GM23248 (cell line): ENCODE results near the gene TNFRSF1B. TPM values are rescaled to one million over a fixed set of nuclear protein-coding genes. Genes with fewer than 3 reads are reported as not detected.

Experiments
- DNase-seq: peaks from one replicate; pipeline ENCODE4 v3.0.0-alpha.2; 2015
- H2AFZ ChIP-seq: fragments of 200-600 bp; sonication (generic); 2 replicates; pipeline ENCODE4 v1.6.1; 2016; ENCODE audit warnings: antibody characterized with exemption
- H3F3A ChIP-seq: fragments of 200-600 bp; sonication (generic); 2 replicates; pipeline ENCODE4 v1.6.1; 2016; ENCODE audit warnings: mild to moderate bottlenecking, antibody characterized with exemption, mixed run types; ENCODE audit not compliant: insufficient read depth
- H3K27ac ChIP-seq: fragments of 200-600 bp; sonication (generic); 2 replicates; pipeline ENCODE4 v1.5.1; 2016; ENCODE audit warnings: mild to moderate bottlenecking
- H3K27me3 ChIP-seq: fragments of 200-600 bp; sonication (generic); replicated peaks from 2 replicates; pipeline ENCODE4 v1.6.1; 2016; ENCODE audit warnings: mild to moderate bottlenecking; ENCODE audit not compliant: insufficient read depth
- H3K36me3 ChIP-seq: fragments of 200-600 bp; sonication (generic); 2 replicates; pipeline ENCODE4 v1.6.1; 2016; ENCODE audit warnings: low read depth, mild to moderate bottlenecking
- H3K4me1 ChIP-seq: fragments of 200-600 bp; sonication (generic); 2 replicates; pipeline ENCODE4 v1.6.1; 2016; ENCODE audit warnings: mild to moderate bottlenecking; ENCODE audit not compliant: insufficient read depth
- H3K4me2 ChIP-seq: fragments of 200-600 bp; sonication (generic); one replicate; pipeline ENCODE4 v1.6.1; 2016; ENCODE audit warnings: mild to moderate bottlenecking; ENCODE audit not compliant: unreplicated experiment
- H3K4me3 ChIP-seq: fragments of 200-600 bp; sonication (generic); 2 replicates; pipeline ENCODE4 v1.5.1; 2016; ENCODE audit warnings: mild to moderate bottlenecking
- H3K79me2 ChIP-seq: fragments of 200-600 bp; sonication (generic); 2 replicates; pipeline ENCODE4 v1.6.1; 2016; ENCODE audit warnings: mild to moderate bottlenecking; ENCODE audit not compliant: insufficient read depth
- H3K9ac ChIP-seq: fragments of 200-600 bp; sonication (generic); 2 replicates; pipeline ENCODE4 v1.6.1; 2016; ENCODE audit warnings: mild to moderate bottlenecking
- H3K9me2 ChIP-seq: fragments of 200-600 bp; sonication (generic); 2 replicates; pipeline ENCODE4 v1.6.1; 2016; ENCODE audit warnings: mixed run types, mild to moderate bottlenecking, moderate library complexity; ENCODE audit not compliant: insufficient read depth
- H3K9me3 ChIP-seq: fragments of 200-600 bp; sonication (generic); one replicate; pipeline ENCODE4 v1.6.1; 2017; ENCODE audit warnings: low read depth
- H4K20me1 ChIP-seq: fragments of 200-600 bp; sonication (generic); 2 replicates; pipeline ENCODE4 v1.6.0; 2016; ENCODE audit not compliant: insufficient read depth
- EZH2 ChIP-seq: fragments of 200-600 bp; sonication (generic); IDR thresholded peaks from 2 replicates; pipeline ENCODE4 v1.6.1; 2018; ENCODE audit warnings: antibody characterized with exemption, mild to moderate bottlenecking; ENCODE audit not compliant: insufficient read depth, poor library complexity, severe bottlenecking
- EZH2phosphoT487 ChIP-seq: fragments of 200-600 bp; sonication (generic); IDR thresholded peaks from 2 replicates; pipeline ENCODE4 v1.6.1; 2018; ENCODE audit warnings: antibody characterized with exemption, moderate library complexity, mild to moderate bottlenecking, low read depth; ENCODE audit not compliant: insufficient read depth
- WGBS, 2 experiments: methylation state at CpG; one replicate each; pipeline ENCODE4 v1.1.6; 2015 to 2017; ENCODE audit warnings: low lambda C conversion rate in 2 of 2, low coverage in 1 of 2; ENCODE audit errors: missing lambda C conversion rate in 2 of 2; 5-methylcytosine and 5-hydroxymethylcytosine counted together
- in situ Hi-C: fragments of 300-500 bp; cut with MboI; formaldehyde crosslinking; loops from 2 replicates; pipeline ENCODE4 v1.15.0; 2020
- polyA plus RNA-seq: library from polyadenylated mRNA; unstranded; fragments of >200 nt; fragmentation: Nextera tagmentation; extraction: Ambion mirVana; gene quantifications from 2 replicates; pipeline ENCODE4 v1.2.1, GENCODE V29; 2016
- total RNA-seq: library from RNA; depleted of rRNA; stranded (reverse); fragments of >200 nt; shearing (Covaris generic); gene quantifications from 2 replicates; pipeline ENCODE4 v1.2.3, GENCODE V29; 2014

Gene TNFRSF1B
- total and polyA plus RNA-seq, 2 experiments from 2014 or later: 1.1 to 2.9 TPM

GRCh38 chr1:12146343-12147112 is 20.3 kb upstream of the TNFRSF1B start:
- no peaks in the 10 kb centered on the region for H3K9me2 ChIP-seq
- H3K79me2 ChIP-seq: no peaks in the 10 kb centered on the region
- no peaks in the 10 kb centered on the region for H3K27me3 ChIP-seq
- no peak overlapping the region for H3K9ac ChIP-seq
- WGBS, 2 experiments: 85 to 87% methylated on average over 20 of the region's 20 CpGs
- H3K4me2 ChIP-seq: no peak overlapping the region
- no peaks in the 10 kb centered on the region for H3F3A ChIP-seq
- no peak overlapping the region for H3K4me3 ChIP-seq
- no peak overlapping the region for H2AFZ ChIP-seq
- H4K20me1 ChIP-seq: no peaks in the 10 kb centered on the region
- H3K4me1 ChIP-seq: 0 out of 2 replicates have a peak, but pooled peaks cover 3% of the 10 kb centered on the region
- no peaks in the 10 kb centered on the region for H3K36me3 ChIP-seq
- no peak overlapping the region for H3K27ac ChIP-seq
- DNase-seq: no peak
- no peak for TF ChIP-seq EZH2
- TF ChIP-seq EZH2phosphoT487: no peak
- no peaks in the 10 kb centered on the region for H3K9me3 ChIP-seq
- in situ Hi-C loops: no loop called here

- H3K4me2 ChIP-seq: no peak overlapping the region
- H4K20me1 ChIP-seq: no peaks in the 10 kb centered on the region
- in situ Hi-C loops: no loop called here
- TF ChIP-seq EZH2phosphoT487 (no peak), EZH2 (no peak)
- 92 to 93% methylated on average over 8 of the region's 8 CpGs for WGBS, 2 experiments
- H3K27me3 ChIP-seq: no peaks in the 10 kb centered on the region
- H3K27ac ChIP-seq: no peak overlapping the region
- H3K4me3 ChIP-seq: no peak overlapping the region
- H3K36me3 ChIP-seq: no peaks in the 10 kb centered on the region
- no peaks in the 10 kb centered on the region for H3K9me2 ChIP-seq
- H2AFZ ChIP-seq: no peak overlapping the region
- no peak overlapping the region for H3K9ac ChIP-seq
- no peaks in the 10 kb centered on the region for H3K79me2 ChIP-seq
- H3F3A ChIP-seq: no peaks in the 10 kb centered on the region
- DNase-seq: no peak
- 0 out of 2 replicates have a peak, but pooled peaks cover 3% of the 10 kb centered on the region for H3K4me1 ChIP-seq
- no peaks in the 10 kb centered on the region for H3K9me3 ChIP-seq
Measured at GRCh38 chr1:12147201-12147701, 19.5 kb upstream of the TNFRSF1B start.

GRCh38 chr1:12148160-12148957 is 18.4 kb upstream of the TNFRSF1B start:
- TF ChIP-seq EZH2phosphoT487: no peak
- TF ChIP-seq EZH2: no peak
- in situ Hi-C loops: no loop called here
- WGBS, 2 experiments: 85% methylated on average over 8 of the region's 8 CpGs
- H3K4me2 ChIP-seq: no peak overlapping the region
- peaks cover 8% of the 10 kb centered on the region; the same call in 1 of the 2 replicates for H3F3A ChIP-seq
- no peak overlapping the region for H3K27ac ChIP-seq
- no peaks in the 10 kb centered on the region for H3K27me3 ChIP-seq
- no peaks in the 10 kb centered on the region for H3K9me3 ChIP-seq
- no peaks in the 10 kb centered on the region for H3K79me2 ChIP-seq
- H3K4me3 ChIP-seq: no peak overlapping the region
- no peak overlapping the region for H2AFZ ChIP-seq
- H3K9ac ChIP-seq: no peak overlapping the region
- no peak for DNase-seq
- no peaks in the 10 kb centered on the region for H3K9me2 ChIP-seq
- no peaks in the 10 kb centered on the region for H3K36me3 ChIP-seq
- peaks cover 11% of the 10 kb centered on the region for H3K4me1 ChIP-seq
- H4K20me1 ChIP-seq: no peaks in the 10 kb centered on the region

GRCh38 chr1:12148958-12149790 is 17.6 kb upstream of the TNFRSF1B start:
- Histone ChIP-seq H3K9ac (no peak overlapping the region), H3F3A (peaks cover 8% of the 10 kb centered on the region; the same call in 1 of the 2 replicates), H3K9me2 (no peaks in the 10 kb centered on the region), H3K9me3 (no peaks in the 10 kb centered on the region), H3K27ac (no peak overlapping the region), H3K4me3 (no peak overlapping the region), H3K4me2 (no peak overlapping the region), H3K36me3 (no peaks in the 10 kb centered on the region), H4K20me1 (no peaks in the 10 kb centered on the region), H3K4me1 (peaks cover 18% of the 10 kb centered on the region), H2AFZ (no peak overlapping the region), H3K79me2 (no peaks in the 10 kb centered on the region), H3K27me3 (no peaks in the 10 kb centered on the region)
- WGBS, 2 experiments: 74 to 76% methylated on average over 5 of the region's 5 CpGs
- in situ Hi-C loops: no loop called here
- TF ChIP-seq EZH2: no peak
- no peak for TF ChIP-seq EZH2phosphoT487
- DNase-seq: no peak
